Measurements from ENCODE around the gene TMEM30B.
"Not testable (repeated sequence)": the region's sequence is repeated elsewhere in the genome, so short reads cannot be mapped to it uniquely, and the experiment has no call there.

The TMEM30B gene

GRCh38 chr14:61264651-61265050, 16.5 kb downstream of the TMEM30B start:
- DNase-seq = no peak

- DNase-seq = no peak
These were observed 17.0 kb downstream of the TMEM30B start for GRCh38 chr14:61264010-61264571.

GRCh38 chr14:61262082-61262481, 19.1 kb downstream of the TMEM30B start:
- no peak for DNase-seq

GRCh38 chr14:61260939-61261776, 20.0 kb downstream of the TMEM30B start:
- DNase-seq = no peak

GRCh38 chr14:61258985-61259384, 22.2 kb downstream of the TMEM30B start:
- no peak for DNase-seq

GRCh38 chr14:61257469-61258057, 23.6 kb downstream of the TMEM30B start:
- no peak for DNase-seq

- no peak for DNase-seq
These were observed 24.2 kb downstream of the TMEM30B start for GRCh38 chr14:61256826-61257468.

GRCh38 chr14:61255968-61256367, 25.2 kb downstream of the TMEM30B start:
- no peak for DNase-seq

- no peak for DNase-seq
These were observed 26.2 kb downstream of the TMEM30B start for GRCh38 chr14:61254808-61255526.

- DNase-seq = no peak
These were observed 27.9 kb downstream of the TMEM30B start for GRCh38 chr14:61253064-61253738.

- DNase-seq = peak; percentile 90
These were observed 28.6 kb downstream of the TMEM30B start for GRCh38 chr14:61252369-61253063.

GRCh38 chr14:61250063-61250462, 31.1 kb downstream of the TMEM30B start:
- no peak for DNase-seq

- DNase-seq = no peak
These were observed 33.2 kb downstream of the TMEM30B start for GRCh38 chr14:61247935-61248334.

GRCh38 chr14:61246721-61247120, 34.4 kb downstream of the TMEM30B start:
- no peak for DNase-seq

GRCh38 chr14:61244009-61244408, 37.1 kb downstream of the TMEM30B start:
- DNase-seq = no peak

GRCh38 chr14:61240206-61240605, 40.9 kb downstream of the TMEM30B start:
- DNase-seq = no peak

- not testable (repeated sequence) for DNase-seq
These were observed 41.9 kb downstream of the TMEM30B start for GRCh38 chr14:61239285-61239684.

- no peak for DNase-seq
These were observed 42.4 kb downstream of the TMEM30B start for GRCh38 chr14:61238611-61239245.

GRCh38 chr14:61234215-61234916, 46.8 kb downstream of the TMEM30B start:
- no peak for DNase-seq

GRCh38 chr14:61233436-61233956, 47.6 kb downstream of the TMEM30B start:
- no peak for DNase-seq

Measured in right hindlimb (tissue), 1 donor.